Measurements from ENCODE around the gene GATA5.
"Not testable (repeated sequence)": the region's sequence is repeated elsewhere in the genome, so short reads cannot be mapped to it uniquely, and the experiment has no call there.

The GATA5 gene

GRCh38 chr20:62427172-62428001, 48.4 kb downstream of the GATA5 start, which contains the start of gene RBBP8NL:
RBBP8NL (minus strand) TSS chr20:62427539; CDS start chr20:62419647, 7,892 bp downstream.
- DNase-seq: peak; percentile 92

DNA sequence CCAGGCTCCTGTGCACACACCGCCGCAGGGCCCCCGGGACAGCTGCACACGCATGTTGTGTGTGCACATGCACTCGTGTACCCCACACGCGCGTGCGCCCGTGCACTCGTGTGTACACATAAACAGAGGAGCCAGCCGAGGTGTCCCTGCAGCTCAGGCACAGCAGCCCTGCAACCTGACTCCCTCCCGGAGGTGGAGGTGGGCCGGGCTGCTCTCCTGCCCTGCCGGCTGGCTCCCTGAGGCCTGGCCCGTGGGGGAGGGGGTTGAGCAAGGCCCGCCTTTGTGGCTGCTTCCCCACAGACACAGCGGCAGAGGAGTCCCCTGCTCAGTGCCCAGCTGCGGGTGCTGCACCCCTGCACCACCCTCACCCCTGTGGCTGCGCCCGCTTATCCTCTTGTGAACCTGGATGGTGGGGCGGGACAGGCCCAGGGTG, 49.1 kb downstream of the GATA5 start:
- DNase-seq: peak; percentile 68

- not testable (repeated sequence) for DNase-seq
Measured at GRCh38 chr20:62426059-62426348, 49.8 kb downstream of the GATA5 start.

DNA sequence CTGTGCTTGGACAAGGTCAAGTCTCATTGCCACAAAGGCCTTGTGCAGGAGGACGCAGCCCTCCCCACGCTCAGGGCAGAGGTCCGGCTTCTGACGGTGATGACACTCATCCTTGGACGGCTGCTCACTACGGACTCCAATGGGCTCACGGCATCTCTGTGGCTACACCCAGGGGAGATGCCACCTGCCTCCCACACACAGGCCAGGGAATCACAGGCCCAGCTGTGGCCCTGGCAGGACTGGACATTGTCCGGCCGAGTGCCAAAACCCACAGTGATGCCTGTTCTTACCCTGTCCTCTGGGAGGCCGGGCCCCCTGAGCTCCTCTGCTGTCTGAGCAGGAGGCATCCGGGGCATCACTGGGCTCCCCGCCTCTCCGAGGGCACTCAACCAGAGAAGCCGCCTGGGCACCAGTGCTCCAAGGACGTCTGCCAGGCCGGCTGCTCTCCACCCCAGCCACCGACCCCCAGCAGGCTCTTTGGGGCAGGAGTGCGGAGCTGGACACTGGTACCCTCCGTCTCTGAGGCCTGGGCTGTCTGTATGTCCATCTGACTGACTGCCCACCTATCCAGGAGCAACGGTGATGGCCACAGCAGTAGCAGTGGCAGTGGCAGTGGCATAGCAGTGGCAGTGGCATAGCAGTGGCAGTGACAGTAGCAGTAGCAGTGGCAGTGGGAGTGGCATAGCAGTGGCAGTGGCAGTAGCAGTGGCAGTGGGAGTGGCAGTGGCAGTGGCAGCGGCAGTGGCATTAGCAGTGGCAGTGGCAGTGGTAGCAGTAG, 50.3 kb downstream of the GATA5 start:
- no peak for DNase-seq

- DNase-seq: no peak
Measured at GRCh38 chr20:62424249-62425107, 51.3 kb downstream of the GATA5 start.

- DNase-seq: no peak
Measured at GRCh38 chr20:62423326-62423706, 52.5 kb downstream of the GATA5 start.

- no peak for DNase-seq
Measured at GRCh38 chr20:62422636-62423325, 53.0 kb downstream of the GATA5 start.

DNA sequence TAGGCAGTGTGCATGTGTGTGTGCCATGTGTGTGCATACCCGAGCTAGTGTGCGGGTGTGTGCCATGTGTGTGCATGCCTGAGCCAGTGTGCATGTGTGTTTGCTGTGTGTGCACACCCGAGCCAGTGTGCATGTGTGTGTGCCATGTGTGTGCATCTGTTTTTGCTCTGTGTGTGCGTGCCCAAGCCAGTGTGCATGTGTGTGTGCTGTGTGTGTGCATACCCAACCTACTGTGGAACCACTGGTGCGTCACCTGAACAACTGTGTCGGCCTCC, 54.1 kb downstream of the GATA5 start:
- DNase-seq: no peak

GRCh38 chr20:62420846-62421715, 54.7 kb downstream of the GATA5 start:
- DNase-seq: no peak

GRCh38 chr20:62419759-62420158, 56.0 kb downstream of the GATA5 start:
- DNase-seq: no peak

- DNase-seq: no peak
Measured at GRCh38 chr20:62418709-62419487, 56.9 kb downstream of the GATA5 start.

DNA sequence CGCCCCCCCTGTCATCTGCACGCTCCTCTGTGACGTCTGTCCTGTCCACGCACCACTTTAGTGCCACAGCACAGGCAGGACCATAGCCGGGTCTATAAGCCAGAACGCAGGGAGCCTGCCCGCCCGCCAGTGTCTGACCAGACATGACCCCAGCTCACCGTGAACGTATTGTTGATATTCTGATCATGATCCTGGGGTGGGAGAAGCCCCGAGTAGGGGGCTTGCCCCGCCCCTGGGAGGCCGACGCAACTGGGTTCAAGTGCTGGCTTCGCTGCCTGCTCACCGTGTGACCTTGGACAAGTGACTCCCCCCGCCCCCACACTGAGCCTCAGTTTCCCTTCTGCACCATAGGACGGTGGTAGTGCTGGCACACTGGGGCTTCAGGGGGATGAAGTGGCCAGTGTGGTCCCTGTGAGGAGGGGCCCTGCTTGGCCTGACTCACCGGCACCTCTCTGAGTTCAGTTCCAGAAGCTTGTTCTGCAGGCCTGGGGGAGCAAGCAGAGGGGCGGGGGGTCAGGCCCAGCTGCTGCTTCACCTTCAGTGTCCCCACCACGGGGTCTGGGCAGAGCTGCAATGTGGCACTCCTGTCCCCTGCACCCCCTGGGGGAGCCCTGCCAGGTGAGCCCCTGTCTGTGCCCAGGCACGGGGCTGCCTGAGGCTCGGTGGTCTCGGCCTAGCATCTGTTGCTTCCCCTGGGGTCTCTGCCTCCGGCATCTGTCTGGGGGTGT, 57.6 kb downstream of the GATA5 start:
- DNase-seq: no peak

DNA sequence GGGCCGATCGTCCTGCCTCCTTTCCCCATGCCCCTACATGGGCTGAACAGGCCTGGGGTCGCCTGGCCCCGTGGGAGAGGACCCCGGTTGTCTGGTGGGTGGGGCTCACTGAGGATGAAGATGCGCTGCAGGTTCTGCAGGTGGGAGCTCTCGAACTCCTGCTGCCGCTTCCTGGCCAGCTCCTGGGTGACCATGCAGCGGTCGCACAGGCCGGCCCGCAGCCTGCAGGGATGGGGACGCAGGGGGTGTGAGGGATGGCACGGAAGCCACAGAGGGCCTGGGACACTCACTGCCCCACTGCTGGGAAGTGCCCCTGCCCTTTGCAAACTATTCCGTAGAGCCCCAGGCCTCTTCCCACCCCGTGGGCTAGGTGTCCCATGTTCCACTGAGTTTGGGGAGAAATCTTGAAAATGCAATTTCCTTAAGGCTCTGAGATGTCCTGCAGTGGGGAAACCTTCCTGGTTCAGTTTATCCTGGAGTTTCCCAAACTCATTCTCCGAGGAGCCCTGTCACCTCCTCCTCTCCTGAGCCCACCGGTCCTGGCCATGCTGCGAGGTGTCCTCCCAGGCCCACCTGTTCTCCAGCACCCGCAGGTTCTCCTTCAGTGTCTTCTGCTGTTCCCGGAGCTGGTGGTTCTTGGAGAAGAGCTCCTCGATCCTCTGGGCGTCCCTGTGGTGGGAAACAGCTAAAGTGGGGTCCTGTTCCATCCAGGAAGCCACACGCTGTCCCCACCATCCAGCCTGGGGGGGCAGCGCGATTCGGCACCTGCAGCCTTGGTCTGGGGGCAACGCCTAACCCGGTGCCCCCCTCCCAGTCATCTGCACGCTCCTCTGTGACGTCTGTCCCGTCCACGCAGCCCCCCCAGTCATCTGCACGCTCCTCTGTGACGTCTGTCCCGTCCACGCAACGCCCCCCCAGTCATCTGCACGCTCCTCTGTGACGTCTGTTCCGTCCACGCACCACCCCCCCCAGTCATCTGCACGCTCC, 58.9 kb downstream of the GATA5 start:
- no peak for DNase-seq

GRCh38 chr20:62415354-62416111, 60.3 kb downstream of the GATA5 start:
- no peak for DNase-seq

- DNase-seq: no peak
Measured at GRCh38 chr20:62413896-62414481, 61.8 kb downstream of the GATA5 start.
